ENCODE measurements around the gene DLEC1.
"Not testable (repeated sequence)": the region's sequence is repeated elsewhere in the genome, so short reads cannot be mapped to it uniquely, and the experiment has no call there.

The DLEC1 gene

GRCh38 chr3:38133209-38133556 lies 94.2 kb downstream of the DLEC1 start:
- no peak overlapping the region for H3K4me3 ChIP-seq (ENCODE audit: control insufficient read depth, low read depth, low read length)
- no peak for TF ChIP-seq CTCF (IDR thresholded peaks at IDR 0.05; ENCODE audit: control insufficient read depth, insufficient read depth, low read depth, low read length, missing control alignments)
- DNase-seq (ENCODE audit: low read depth): no peak

GRCh38 chr3:38133557-38134405 lies 94.8 kb downstream of the DLEC1 start:
- TF ChIP-seq CTCF (IDR thresholded peaks at IDR 0.05; ENCODE audit: control insufficient read depth, insufficient read depth, low read depth, low read length, missing control alignments): no peak
- no peak for DNase-seq (ENCODE audit: low read depth)
- no peak overlapping the region for H3K4me3 ChIP-seq (ENCODE audit: control insufficient read depth, low read depth, low read length)

GRCh38 chr3:38134517-38135143 lies 95.6 kb downstream of the DLEC1 start:
- not testable (repeated sequence) for H3K4me3 ChIP-seq (ENCODE audit: control insufficient read depth, low read depth, low read length); DNase-seq (ENCODE audit: low read depth)

GRCh38 chr3:38135621-38136277 lies 96.7 kb downstream of the DLEC1 start:
- H3K4me3 ChIP-seq (ENCODE audit: control insufficient read depth, low read depth, low read length): peak overlapping the region; percentile 88
- DNase-seq (ENCODE audit: low read depth): not testable (repeated sequence)

GRCh38 chr3:38136393-38136776 lies 97.4 kb downstream of the DLEC1 start:
- TF ChIP-seq CTCF (IDR thresholded peaks at IDR 0.05; ENCODE audit: control insufficient read depth, insufficient read depth, low read depth, low read length, missing control alignments): no peak
- peak overlapping the region; percentile 88 for H3K4me3 ChIP-seq (ENCODE audit: control insufficient read depth, low read depth, low read length)
- no peak for DNase-seq (ENCODE audit: low read depth)

- peak within 1 kb of the TSS; percentile 88 for H3K4me3 ChIP-seq (ENCODE audit: control insufficient read depth, low read depth, low read length)
- TF ChIP-seq CTCF (IDR thresholded peaks at IDR 0.05; ENCODE audit: control insufficient read depth, insufficient read depth, low read depth, low read length, missing control alignments): no peak
- peak; percentile 95 for DNase-seq (ENCODE audit: low read depth)
These were observed 98.0 kb downstream of the DLEC1 start, which contains the start of gene ACAA1 for GRCh38 chr3:38136777-38137614. Gene ACAA1, minus strand, starts transcription at chr3:38137127. Its CDS starts 92 bp downstream, at chr3:38137035.

- TF ChIP-seq CTCF (IDR thresholded peaks at IDR 0.05; ENCODE audit: control insufficient read depth, insufficient read depth, low read depth, low read length, missing control alignments): peak; percentile 27
- peak overlapping the region; percentile 88 for H3K4me3 ChIP-seq (ENCODE audit: control insufficient read depth, low read depth, low read length)
- DNase-seq (ENCODE audit: low read depth): peak; percentile 29
These were observed 98.8 kb downstream of the DLEC1 start for GRCh38 chr3:38137615-38138348.

Measured in AG09309 (cell line).